ENCODE data around the gene MARF1.
"Not testable (repeated sequence)": the region's sequence is repeated elsewhere in the genome, so short reads cannot be mapped to it uniquely, and the experiment has no call there.

Gene MARF1

DNA sequence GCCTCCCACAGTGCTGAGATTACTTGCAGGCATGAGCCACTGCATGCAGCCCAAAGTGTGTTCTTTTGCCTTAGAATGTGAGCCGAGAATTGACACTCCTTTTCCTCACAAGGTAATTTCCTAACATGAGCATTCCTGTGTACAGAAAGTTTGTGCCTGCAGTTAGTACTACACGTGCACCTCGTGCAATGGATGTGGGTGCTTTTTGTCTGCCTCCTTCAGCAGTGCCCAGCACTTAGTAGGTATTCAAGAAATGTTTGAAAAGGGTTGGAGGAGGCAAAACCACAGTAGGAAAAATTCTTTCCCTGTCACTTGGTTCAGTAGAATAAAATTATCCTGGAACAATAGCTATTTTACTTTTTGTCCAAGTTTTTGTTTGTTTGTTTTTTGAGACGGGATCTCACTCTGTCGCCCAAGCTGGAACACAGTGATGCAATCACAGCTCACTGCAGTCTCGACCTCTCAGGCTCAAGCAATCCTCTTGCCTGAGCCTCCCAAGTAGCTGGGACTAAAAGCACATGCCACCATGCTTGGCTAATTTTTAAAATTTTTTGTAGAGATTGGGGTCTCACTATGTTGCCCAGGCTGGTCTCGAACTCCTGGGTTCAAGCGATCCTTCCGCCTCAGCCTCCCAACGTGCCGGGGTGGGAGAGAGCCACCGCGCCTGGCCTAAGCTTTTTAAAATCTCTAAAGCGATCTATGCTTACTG lies 9.5 kb upstream of the MARF1 start:
- DNase-seq: no peak

DNA sequence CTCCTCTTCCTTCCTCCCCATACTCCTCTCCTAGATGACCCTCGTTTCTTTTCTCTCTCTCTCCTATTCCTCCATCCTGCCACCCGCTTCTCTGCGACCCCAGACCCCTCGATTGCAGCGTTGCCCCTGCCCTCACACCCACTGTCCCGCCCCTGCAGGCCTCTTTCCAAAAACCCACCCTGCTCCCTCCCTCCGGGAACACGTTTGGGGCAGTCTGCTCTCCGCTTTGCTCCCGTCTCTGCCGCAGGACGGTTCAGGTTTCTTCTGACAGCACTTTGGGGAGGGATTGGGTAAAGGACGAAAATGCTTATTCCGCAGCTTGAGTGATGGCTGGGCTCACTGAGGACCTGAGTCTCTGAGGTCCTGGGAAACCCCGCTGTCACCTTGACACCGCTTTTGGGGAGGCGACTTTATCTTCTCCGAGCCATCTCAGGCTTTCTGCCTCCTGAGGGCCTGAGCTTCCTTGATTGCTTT lies 7.8 kb upstream of the MARF1 start:
- peak; percentile 40 for DNase-seq

DNA sequence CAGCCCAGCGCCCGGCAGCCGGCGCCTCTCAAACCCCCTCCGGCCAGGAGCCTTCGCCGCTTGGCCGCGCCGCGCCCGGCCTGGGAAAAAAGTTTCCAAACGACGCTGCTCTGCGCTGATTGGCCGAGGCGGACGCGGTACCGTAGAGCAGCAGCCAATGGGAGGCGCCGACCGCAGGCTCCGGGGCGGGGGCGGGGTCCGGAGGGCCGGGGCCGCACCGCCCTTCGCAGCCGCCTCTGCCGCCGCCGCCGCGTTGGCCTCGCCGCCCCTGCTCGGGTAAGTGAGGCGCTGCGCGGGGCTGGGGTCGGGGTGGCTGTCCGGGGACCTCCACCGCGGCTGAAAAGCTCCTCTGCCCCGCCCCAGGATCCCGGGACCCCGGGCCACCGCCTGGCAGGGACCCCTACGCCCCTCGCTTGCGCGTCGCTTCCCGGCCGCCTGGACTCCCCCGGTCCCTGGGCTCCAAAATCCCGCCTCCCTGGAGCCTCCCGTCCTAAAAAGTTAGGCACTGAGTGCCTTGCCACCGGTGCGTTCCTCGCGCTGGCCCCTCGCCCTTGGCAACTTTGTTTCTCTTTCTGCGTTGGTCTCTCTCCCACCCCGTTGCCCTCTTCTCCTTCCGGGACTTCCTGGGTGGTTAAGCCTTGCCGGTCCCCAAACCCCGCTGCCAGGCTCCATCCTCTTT lies 7.2 kb upstream of the MARF1 start, which contains the start of gene NDE1:
NDE1 (plus strand) TSS at position 227 of the 679 bp plus-strand sequence. CDS start 14,534 bp downstream, outside the sequence.
- DNase-seq: peak; percentile 87

DNA sequence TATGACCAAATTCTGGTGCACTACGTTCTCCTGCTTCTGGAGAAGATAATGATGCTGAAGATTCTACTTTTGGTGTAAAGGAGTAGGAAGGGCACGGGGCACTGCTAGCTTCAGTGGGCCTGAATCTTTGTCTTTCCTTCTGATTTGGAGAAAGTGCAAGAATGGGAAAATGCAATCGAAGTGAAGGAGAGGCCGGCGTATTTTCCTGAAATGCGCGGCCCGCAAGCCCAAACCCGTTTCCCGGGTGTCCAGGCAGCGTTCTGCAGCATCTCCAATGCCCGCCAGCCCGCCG lies 6.7 kb upstream of the MARF1 start:
- no peak for DNase-seq

DNA sequence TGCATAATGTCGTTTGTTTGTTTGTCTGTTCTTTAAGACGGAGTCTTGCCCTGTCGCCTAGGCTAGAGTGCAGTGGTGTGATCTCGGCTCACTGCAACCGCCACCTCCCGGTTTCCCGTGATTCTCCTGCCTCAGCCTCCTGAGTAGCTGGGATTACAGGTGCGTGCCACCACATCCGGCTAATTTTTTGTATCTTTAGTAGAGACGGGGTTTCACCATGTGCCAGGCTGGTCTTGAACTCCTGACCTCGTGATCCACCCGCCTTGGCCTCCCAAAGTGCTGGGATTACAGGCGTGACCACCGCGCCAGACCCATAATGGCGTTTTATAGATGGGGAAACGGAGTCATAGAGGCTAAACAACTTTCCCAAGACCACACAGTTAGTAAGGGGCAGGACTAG lies 6.4 kb upstream of the MARF1 start:
- not testable (repeated sequence) for DNase-seq

DNA sequence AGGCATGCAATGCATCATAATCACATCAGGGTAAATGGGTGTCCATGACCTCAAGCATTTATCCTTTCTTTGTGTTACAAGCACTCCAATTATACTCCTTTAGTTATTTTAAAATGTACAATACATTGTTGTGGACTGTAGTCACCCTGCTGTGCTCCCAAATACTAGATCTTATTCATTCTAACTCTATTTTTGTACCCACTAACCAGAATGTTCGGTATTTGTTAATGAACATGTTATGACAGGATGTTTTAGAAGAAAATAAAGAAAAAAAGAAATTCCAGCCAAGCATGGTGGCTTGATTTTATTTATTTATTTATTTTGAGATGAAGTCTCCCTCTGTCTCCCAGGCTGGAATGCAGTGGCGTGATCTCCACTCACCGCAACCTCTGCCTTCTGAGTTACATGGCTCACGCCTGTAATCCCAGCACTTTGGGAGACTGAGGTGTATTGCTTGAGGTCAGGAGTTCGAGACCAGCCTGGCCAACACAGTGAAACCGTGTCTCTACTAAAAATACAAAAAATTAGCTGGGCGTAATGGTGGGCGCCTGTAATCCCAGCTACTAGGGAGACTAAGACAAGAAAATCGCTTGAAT lies 5.3 kb upstream of the MARF1 start:
- DNase-seq: no peak

DNA sequence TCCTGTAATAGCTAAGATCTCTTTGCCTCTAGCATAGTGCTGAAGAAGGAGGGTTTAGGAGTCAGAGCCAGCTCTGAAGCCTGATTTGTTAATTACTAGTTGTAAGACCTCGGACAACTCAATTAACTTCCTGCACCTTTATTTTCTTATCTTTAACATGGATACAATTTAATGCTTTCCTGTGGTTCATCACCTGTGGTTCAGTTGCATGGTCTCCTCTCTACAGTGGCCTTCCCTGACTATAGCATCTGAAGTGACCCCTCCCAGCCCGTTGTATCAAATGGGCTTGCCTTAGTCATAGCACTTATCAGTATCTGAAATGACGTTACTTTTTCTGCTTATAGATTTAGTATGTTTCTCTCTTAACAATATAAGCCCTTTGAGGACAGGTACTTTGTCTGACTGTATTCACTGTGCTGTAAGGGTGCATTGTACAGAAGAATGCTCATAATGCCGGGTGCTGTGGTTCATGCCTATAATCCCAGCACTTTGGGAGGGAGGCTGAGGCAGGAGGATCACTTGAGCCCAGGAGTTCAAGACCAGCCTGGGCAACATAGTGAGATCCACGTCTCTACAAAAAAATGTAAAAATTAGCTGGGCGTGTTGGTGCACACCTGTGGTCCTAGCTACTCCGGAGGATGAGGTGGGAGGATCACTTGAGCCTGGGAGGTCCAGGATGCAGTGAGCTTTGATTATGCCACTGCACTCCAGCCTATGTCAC lies 4.5 kb upstream of the MARF1 start:
- no peak for DNase-seq

DNA sequence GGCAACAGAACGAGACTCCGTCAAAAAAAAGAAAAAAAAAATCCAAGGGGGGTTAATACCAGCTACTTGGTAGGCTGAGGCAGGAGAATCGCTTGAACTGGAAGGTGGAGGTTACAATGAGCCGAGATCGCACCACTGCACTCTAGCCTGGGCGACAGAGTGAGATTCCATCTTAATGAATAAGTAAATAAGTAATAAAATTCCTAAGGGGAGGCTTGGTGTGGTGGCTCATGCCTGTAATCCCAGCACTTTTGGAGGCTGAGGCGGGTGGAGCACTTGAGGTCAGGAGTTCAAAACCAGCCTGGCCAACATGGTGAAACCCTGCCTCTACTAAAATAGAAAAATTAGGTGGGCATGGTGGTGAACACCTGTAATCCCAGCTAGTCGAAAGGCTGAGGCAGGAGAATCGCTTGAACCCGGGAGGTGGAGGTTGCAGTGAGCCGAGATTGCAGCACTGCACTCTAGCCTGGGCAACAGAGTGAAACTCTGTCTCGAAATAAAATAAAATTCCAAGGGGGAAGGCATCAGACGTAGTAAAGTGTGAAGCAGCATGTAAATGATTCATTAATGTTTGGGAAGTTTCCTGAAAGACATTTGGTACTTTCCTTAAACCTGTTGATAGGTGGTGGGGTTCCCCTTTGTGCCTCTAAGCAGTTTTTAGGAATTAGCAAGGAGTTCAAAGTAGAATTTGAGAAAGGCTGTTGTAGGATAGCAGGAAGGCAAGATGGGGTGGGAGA lies 3.8 kb upstream of the MARF1 start:
- DNase-seq: not testable (repeated sequence)

DNA sequence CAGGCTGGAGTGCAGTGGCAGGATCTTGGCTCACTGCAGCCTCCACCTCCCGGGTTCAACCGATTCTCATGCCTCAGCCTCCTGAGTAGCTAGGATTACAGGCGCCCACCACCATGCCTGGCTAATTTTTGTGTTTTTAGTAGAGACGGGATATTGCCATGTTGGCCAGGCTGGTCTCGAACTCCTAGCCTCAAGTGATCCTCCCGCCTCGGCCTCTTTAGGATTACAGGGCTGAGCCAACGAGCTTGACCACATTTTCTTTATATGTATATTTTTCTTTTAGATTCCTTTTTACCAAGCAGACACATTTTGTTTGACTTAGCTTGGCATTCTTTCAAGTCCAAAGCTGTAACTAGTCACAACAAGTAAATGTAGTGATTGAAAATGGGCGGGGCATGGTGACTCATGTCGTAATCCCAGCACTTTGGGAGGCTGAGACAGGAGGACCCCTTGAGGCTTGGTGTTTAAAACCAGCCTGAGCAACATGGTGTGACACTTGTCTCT lies 2.1 kb upstream of the MARF1 start:
- peak; percentile 26 for DNase-seq

DNA sequence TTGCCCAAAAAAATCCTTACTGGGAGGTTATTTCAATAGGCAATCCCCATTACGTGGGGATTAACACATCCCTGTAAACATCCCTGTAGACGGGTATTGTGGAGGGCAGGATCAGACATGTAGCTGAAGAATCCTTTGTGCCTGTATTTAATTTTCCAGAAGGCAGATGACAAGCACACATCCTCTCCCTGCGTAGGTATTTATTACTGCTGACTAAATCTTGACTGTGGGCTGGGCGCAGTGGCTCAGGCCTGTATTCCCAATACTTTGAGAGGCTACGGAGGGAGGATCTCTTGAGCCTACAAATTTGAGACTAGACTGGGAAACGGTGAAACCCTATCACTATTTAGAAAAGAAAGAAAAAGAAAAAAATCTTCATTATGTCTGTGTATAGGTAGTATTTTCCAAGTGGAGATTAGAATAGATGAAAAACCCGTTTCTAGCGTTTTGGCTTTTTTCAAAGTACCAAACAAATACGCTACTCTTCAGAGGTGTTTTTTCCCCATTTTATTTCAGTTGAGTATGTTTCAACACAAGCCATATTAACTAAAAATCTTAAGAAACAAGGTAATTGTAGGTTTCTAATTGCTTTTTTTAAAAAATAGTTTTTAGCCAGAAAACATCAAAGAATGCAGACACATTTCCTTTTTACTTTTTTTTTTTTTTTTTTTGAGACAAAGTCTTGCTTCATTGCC lies 1.5 kb upstream of the MARF1 start:
- DNase-seq: no peak

DNA sequence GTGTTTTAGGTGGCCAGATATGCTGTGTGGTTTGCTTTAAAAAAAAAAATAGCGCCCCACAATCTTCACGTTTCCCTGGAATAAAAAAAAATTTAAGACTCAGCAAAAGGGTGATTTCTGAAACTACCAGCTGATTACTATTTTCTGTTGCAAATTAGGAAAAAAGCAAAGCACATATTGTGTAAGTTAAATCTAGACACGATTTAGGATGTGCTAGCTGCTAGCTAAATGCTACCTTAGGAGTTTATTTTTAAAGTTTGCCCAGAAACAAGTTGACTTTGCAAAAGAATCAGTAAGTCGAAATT lies 944 bp upstream of the MARF1 start:
- no peak for DNase-seq

DNA sequence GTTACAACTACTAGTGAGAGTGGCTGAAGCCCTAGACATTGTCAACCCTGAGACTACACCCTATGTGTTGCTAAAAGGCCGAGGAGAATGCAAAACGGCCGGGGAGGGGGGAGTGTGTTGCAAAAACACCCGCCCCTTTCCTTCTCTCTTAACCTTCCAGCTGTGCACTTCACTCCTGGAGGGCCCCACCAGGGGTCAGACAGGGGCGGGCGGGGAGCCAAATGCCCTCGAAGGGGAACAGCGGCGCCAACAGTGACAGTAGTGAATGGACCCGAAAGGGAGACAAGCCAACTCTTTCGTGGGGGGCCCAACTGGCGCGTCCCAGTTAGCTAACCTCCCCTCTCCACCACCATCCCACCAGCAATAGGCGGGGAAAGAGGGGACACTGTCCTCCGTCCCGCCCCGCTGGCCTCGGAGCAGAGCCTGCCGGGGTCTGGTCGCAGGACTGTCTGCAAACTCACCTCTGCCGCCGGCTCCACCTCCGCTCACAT lies 352 bp downstream of the MARF1 start:
- DNase-seq: peak; percentile 69

DNA sequence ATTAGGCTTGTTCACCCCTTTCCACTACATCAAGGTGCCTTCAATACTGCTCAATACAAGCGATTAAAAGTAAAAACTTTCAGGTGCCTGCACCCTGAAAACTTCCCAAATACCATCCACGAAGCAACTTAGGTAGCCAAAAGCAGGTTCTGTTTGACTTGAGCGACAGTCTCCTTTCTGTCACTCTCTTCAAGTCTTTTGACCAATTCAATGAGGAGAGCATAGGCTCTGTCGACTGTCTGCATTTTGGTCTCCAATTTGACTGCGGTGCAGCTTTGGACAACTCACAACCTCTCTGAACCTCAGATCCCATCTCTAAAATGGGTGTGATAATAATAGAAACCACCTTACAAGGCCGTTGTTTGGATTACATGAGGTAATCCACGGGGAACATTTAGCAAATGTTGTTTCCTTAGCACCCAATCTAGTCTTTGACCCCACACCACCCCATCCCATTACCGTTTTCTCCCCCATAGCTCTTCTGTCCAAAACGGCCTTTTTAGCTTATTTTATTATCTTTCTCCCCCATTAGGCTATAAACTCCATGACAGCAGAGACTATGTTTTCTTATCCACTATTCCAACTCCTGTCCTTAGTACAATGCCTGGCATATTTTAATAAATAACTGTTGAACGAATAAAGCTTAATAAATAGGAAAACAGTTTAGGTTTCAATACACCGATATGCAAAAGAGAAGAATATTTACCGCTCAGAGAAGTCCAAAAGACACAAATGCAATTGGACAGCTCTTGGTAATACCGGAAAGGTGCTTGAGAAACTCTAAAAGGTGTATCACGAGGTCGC lies 999 bp downstream of the MARF1 start:
- DNase-seq: no peak

DNA sequence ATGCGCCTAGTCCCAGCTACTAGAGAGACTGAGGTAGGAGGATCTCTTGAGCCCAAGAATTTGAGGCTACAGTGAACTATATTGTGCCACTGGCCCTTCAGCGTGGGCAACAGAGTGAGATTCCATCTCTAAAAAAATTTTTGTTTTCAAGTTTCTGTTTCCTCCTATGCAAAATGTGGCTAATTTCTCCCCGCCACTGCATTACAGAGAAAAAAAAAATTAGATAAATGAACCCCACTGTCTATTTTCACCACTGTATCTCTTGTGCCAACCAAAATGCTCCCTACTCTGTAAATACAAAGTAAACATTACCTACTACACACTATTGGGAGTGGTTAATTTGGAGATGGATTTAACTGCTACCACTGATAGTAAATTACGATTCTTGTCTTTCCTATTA lies 2.0 kb downstream of the MARF1 start:
- no peak for DNase-seq

DNA sequence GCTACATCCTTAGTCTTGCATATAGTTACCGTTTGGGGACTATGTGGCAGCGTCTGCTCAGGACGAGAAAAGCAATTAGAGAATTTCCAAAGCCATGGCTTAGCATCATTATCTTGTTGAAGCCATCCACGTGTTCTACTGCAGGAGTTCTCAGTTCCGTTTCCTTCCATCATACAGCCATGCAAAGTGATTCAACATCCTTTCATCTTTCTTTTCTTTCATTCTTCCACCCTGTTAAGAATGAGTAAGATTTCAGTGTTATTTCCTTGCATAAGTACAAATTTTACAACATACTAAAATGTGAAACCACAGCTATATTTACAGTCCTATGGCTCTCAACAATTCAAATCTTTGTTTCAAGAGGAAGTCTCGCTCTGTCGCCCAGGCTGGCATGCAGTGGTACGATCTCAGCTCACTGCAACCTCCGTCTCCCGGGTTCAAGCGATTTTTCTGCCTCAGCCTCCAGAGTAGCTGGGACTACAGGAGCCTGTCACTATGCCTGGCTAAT lies 3.8 kb downstream of the MARF1 start:
- DNase-seq: peak; percentile 22

DNA sequence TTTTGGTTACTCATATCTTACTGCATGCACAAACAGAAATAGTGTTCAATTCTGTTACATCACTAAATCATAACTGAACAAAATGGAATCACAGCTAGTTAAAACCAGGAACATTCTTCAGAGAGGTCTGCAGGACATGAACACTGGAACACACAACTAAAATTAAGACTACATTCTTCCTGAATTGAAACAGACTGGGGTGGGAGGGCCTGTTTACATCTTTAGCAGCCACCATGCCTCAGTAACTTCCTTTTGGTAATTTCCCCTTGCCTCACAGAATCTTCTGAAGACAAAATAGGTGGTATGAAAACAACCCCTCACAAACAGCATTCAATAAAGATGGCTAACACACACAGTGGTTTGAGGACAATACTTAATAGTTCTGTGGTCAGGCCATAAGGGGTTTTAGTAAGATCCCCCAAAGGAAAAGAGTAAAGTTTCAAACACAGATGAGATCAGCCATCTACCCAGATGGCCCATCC lies 6.5 kb downstream of the MARF1 start:
- DNase-seq: no peak

DNA sequence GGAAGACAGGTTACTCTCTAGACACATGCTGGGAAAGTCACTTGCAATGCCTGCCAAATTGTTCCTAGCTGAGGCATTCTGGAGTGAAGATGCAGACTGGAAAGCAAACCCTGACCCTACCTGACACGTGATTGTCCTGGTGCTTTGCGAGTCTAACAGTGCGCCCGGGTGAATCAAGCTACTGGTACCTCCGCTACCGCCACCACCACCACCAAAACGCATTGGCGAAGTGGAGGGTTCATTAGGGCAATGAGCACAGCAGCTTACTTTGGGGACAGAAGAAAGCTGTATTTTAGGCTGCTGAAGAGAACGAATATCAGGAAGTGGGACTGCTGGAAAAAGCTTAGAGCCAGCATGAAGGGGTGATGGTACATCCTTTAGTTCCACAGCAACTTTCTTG lies 7.0 kb downstream of the MARF1 start:
- DNase-seq: no peak

DNA sequence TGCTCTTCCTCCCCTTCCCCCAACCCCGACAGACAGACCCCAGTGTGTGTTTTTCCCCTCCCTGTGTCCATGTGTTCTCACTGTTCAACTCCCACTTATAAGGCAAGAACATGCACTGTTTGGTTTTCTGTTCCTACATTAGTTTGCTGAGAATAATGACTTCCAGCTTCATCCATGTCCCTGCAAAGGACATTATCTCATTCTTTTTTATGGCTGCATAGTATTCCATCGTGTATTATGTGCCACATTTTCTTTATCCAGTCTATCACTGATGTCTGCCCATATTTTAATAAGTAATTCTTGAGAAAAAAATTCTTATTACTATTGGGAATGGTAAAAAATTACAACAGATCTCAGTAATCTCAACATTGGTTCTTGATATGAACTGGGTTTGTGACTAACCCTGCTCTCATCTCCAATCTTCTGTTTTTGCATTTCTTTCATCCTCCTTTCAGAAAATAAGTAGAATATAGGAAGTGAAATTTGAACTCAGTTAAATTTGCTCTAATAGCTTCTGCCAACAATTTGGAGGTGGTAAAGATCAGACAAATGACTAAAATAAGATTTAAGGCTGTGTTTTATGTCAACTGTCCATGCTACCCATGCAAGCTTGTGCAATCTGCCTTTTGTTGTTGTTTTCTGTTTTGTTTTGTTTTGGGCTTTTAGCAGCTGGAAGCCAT lies 11.1 kb downstream of the MARF1 start:
- DNase-seq: no peak

DNA sequence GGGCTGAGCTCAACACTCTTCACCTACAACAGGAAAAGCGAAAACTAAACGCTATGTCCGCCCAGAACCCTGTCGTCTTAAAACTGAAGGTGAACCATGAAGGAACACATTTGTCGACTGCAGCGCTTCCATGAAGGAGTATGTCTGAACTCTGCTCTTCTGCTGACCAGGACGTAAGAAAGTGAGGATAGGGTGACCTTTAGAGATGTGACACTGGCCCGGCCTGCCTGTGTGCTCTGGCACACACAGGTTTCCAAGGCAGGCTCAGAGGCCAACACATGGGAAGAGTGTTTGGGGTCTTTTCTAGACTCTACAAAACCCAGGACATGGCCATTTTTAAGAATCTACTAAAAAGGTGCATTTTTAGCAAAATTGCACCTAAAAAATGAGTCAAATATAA lies 21.1 kb downstream of the MARF1 start:
- DNase-seq: no peak

DNA sequence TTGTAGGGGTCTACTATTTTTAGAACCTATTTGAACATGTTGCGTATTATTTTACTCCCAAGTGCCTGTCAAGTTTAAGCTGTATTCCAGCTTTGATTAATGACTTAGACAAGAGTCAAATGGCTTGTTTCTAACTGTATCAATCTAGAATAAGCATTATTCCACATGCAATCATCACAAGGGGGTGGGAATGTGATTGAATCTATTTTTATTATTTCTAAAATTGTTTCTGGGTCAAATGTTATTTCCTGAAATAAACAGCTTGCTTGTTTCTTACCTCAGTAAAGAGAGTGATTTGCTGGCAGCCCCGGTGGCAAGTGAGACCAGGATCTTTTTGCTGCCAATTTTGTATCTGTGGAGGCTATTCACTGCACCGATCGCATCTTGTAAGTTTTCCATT lies 21.5 kb downstream of the MARF1 start:
- DNase-seq: no peak

All from stimulated activated CD4-positive, alpha-beta T cell treated with anti-CD3 and anti-CD28 coated beads, Interleukin-4, amount 100 ng/mL, for 1 hour (primary cell).